IPS-15b (cell line): ENCODE results near the gene EMP1.

Source experiments
- H3K27me3 ChIP-seq: one replicate; pipeline ENCODE4 v1.6.1; 2013; ENCODE audit warnings: low read length; ENCODE audit not compliant: control insufficient read depth, insufficient read depth
- H3K36me3 ChIP-seq: one replicate; pipeline ENCODE4 v1.6.1; 2013; ENCODE audit warnings: low read length; ENCODE audit not compliant: control insufficient read depth, insufficient read depth
- H3K4me1 ChIP-seq: one replicate; pipeline ENCODE4 v1.6.1; 2013; ENCODE audit warnings: mild to moderate bottlenecking, low read length; ENCODE audit not compliant: control insufficient read depth, insufficient read depth
- H3K4me3 ChIP-seq: one replicate; pipeline ENCODE4 v1.5.1; 2013; ENCODE audit warnings: low read depth, low read length
- H3K9ac ChIP-seq: one replicate; pipeline ENCODE4 v1.6.1; 2013; ENCODE audit warnings: low read depth, mild to moderate bottlenecking, low read length
- H3K9me3 ChIP-seq: one replicate; pipeline ENCODE4 v1.6.1; 2013; ENCODE audit warnings: mild to moderate bottlenecking, low read length; ENCODE audit not compliant: control insufficient read depth, insufficient read depth

The EMP1 gene

GRCh38 chr12:13176256-13176655 lies 20.3 kb upstream of the EMP1 start:
- Histone ChIP-seq H3K9me3 (no peaks in the 10 kb centered on the region), H3K4me3 (no peak overlapping the region), H3K27me3 (no peaks in the 10 kb centered on the region), H3K9ac (no peak overlapping the region), H3K36me3 (no peaks in the 10 kb centered on the region), H3K4me1 (peaks cover 28% of the 10 kb centered on the region)

DNA sequence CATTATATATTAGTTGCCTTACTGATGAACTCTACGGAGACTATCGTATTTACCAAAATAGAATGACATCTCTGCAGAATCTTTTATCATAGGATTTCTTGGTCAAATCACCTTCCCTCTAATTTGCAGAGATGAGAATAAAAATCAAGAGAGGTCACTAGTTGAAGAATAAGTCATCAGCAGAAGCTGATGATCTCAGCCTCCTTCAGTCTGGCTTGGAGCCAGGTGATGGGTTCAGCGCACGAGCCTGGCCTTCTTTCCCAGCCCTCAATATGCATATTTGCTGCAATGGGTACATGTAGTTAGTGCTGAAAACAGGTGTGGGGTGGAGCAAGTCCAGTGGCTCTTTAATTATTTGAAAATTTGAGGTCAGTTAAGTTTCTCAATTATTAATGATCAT lies 19.2 kb upstream of the EMP1 start:
- Histone ChIP-seq H3K9me3 (no peaks in the 10 kb centered on the region), H3K4me3 (no peak overlapping the region), H3K36me3 (no peaks in the 10 kb centered on the region), H3K27me3 (no peaks in the 10 kb centered on the region), H3K4me1 (peaks cover 24% of the 10 kb centered on the region), H3K9ac (no peak overlapping the region)

DNA sequence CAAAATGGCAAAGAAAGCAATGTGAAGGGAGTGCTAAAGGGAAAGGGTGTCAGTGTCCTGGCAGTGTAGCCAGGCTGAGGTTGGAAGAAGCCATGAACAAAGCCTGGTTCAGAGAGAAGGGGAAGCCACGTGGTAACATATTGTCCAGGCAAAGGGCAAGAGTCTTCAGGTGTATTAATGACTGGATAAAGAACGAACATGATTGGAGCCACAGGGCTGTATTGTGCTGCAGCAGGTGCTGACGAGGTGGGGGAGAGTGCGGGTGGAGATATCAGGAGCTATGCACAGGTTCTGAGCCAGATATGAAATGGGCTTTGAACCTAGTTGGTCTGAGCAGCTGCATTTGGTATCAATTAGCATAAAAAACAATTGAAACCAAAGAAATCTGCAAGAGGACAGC lies 18.6 kb upstream of the EMP1 start:
- no peak overlapping the region for H3K4me3 ChIP-seq
- H3K36me3 ChIP-seq: no peaks in the 10 kb centered on the region
- peaks cover 18% of the 10 kb centered on the region for H3K4me1 ChIP-seq
- H3K27me3 ChIP-seq: no peaks in the 10 kb centered on the region
- no peaks in the 10 kb centered on the region for H3K9me3 ChIP-seq
- no peak overlapping the region for H3K9ac ChIP-seq

GRCh38 chr12:13178568-13179210 lies 17.8 kb upstream of the EMP1 start:
- Histone ChIP-seq H3K36me3 (no peaks in the 10 kb centered on the region), H3K9me3 (no peaks in the 10 kb centered on the region), H3K27me3 (no peaks in the 10 kb centered on the region), H3K4me1 (peaks cover 11% of the 10 kb centered on the region), H3K4me3 (no peak overlapping the region), H3K9ac (no peak overlapping the region)

DNA sequence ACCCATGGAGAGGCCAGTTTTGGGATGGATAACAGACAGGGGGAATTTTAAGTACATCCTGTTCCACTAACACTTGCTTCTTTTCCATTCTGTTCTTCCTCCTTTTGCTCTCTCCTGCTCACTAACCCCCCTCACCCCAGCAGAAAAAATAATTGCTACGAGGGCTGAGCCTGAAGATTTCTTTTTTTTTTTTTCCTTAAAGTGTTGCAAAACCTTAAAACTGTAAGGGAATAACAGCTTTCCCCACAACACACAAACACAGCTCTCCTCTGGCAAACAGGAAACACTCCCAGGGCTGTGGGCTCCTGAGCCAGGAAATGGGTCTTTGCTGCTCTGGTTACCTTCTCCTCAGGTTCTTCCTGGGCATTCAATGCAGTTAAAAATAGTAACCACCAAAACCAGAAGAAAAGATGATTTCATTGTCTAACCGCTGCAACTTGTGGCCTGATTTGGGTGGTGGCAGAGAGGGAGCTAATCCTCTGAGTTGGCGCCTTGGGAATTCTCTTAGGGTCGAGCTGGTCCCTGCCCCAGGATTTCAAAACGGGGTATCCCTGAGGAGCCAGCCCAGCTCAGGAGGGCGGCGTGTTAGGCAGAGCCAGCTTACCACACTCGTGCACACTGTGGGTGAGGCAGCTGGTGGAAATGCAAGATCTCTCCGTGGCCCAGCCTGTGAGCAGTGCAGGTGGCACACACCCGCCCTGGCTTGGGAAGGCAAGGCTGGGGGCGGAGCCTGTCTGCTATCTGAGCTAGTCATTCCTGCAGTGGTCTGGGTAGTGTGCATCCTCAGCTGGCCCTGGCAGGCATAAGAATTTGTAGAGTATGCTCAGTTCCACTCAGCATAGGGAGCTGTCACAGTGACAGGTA lies 17.1 kb upstream of the EMP1 start:
- Histone ChIP-seq H3K9me3 (no peaks in the 10 kb centered on the region), H3K9ac (no peak overlapping the region), H3K4me1 (peaks cover 10% of the 10 kb centered on the region), H3K36me3 (no peaks in the 10 kb centered on the region), H3K27me3 (no peaks in the 10 kb centered on the region), H3K4me3 (no peak overlapping the region)

- no peaks in the 10 kb centered on the region for H3K9me3 ChIP-seq
- H3K9ac ChIP-seq: no peak overlapping the region
- no peaks in the 10 kb centered on the region for H3K36me3 ChIP-seq
- H3K27me3 ChIP-seq: no peaks in the 10 kb centered on the region
- H3K4me1 ChIP-seq: peaks cover 10% of the 10 kb centered on the region
- H3K4me3 ChIP-seq: no peak overlapping the region
Observed at GRCh38 chr12:13181375-13182070, 15.0 kb upstream of the EMP1 start.

GRCh38 chr12:13182881-13183280 lies 13.6 kb upstream of the EMP1 start:
- no peak overlapping the region for H3K4me3 ChIP-seq
- H3K36me3 ChIP-seq: no peaks in the 10 kb centered on the region
- peaks cover 10% of the 10 kb centered on the region for H3K4me1 ChIP-seq
- H3K9me3 ChIP-seq: no peaks in the 10 kb centered on the region
- no peak overlapping the region for H3K9ac ChIP-seq
- H3K27me3 ChIP-seq: no peaks in the 10 kb centered on the region

DNA sequence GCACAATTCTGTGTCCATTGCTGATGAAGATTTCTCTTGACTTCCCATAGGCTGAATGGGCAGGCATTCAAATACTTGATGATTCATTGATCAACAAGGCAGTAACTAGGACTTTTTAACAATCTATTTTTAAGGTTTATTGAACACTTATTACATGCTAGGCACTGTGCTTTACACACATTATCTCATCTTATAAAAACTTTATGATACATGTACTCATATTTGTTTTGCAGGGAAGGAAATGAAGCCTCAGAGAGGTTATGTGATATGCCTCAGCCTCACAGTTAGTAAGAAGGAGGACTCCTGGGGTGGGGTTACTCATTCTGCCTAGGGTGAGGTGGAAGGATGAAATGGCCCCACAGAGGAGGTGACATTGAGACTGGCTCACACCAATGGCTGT lies 12.9 kb upstream of the EMP1 start:
- Histone ChIP-seq H3K27me3 (no peaks in the 10 kb centered on the region), H3K4me3 (no peak overlapping the region), H3K9ac (no peak overlapping the region), H3K36me3 (no peaks in the 10 kb centered on the region), H3K4me1 (peaks cover 10% of the 10 kb centered on the region), H3K9me3 (no peaks in the 10 kb centered on the region)

GRCh38 chr12:13186302-13186701 lies 10.2 kb upstream of the EMP1 start:
- Histone ChIP-seq H3K4me3 (no peak overlapping the region), H3K9me3 (no peaks in the 10 kb centered on the region), H3K4me1 (no peaks in the 10 kb centered on the region), H3K9ac (no peak overlapping the region), H3K36me3 (no peaks in the 10 kb centered on the region), H3K27me3 (no peaks in the 10 kb centered on the region)

GRCh38 chr12:13187399-13187798 lies 9.1 kb upstream of the EMP1 start:
- no peak overlapping the region for H3K9ac ChIP-seq
- no peaks in the 10 kb centered on the region for H3K4me1 ChIP-seq
- H3K4me3 ChIP-seq: no peak overlapping the region
- H3K9me3 ChIP-seq: no peaks in the 10 kb centered on the region
- no peaks in the 10 kb centered on the region for H3K27me3 ChIP-seq
- no peaks in the 10 kb centered on the region for H3K36me3 ChIP-seq

- Histone ChIP-seq H3K4me1 (no peaks in the 10 kb centered on the region), H3K4me3 (no peak overlapping the region), H3K9me3 (no peaks in the 10 kb centered on the region), H3K9ac (no peak overlapping the region), H3K36me3 (no peaks in the 10 kb centered on the region), H3K27me3 (no peaks in the 10 kb centered on the region)
Observed at GRCh38 chr12:13189264-13189663, 7.3 kb upstream of the EMP1 start.

DNA sequence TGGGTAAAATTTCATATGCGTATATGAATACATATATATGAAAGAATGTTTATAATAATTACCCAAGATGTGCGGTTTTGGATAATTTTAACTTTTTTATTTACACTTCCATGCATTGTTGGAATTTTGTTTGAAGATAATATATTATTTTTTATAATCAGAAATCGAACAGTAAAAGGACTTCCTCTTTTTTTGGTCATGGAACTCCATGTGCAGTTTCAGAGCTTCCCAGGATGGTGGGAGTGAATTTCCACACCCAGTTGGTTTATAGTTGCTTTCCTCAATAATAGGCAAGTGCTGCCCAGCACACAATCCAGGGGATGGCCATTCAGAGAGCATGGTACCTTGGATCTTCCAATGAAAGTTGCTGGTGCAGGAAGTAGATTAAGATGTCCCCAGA lies 6.3 kb upstream of the EMP1 start:
- Histone ChIP-seq H3K27me3 (no peaks in the 10 kb centered on the region), H3K36me3 (no peaks in the 10 kb centered on the region), H3K4me1 (no peaks in the 10 kb centered on the region), H3K9me3 (no peaks in the 10 kb centered on the region), H3K9ac (no peak overlapping the region), H3K4me3 (no peak overlapping the region)
